Measurements from ENCODE around the gene PNMA1. TPM values are rescaled to one million over a fixed set of nuclear protein-coding genes. Genes with fewer than 3 reads are reported as not detected.

PNMA1 gene
- total RNA-seq, 1 donor from 2014 or later, result 23.6 TPM

DNA sequence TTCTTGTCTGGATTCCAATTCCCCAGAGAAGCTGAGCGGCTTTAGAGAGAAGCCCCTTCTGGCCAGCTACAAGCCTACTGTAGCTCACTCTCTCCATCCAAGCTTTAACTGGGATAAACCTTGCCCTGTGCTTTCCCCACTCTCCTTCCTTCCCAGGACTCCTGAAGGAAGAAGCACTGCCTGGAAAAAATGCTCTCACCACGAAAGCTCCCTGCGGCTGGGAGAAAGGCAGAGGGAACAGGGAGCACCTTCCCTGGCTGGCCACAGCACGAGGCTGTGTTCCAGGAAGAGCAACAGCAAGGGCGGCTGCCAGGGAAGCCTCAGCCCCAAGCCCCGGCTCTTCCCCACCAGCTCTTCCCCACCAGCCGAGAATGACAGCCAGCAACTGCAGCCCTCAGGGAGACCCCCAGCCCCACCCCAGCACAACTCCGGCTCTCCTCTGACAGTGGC, 40.8 kb upstream of the PNMA1 start:
- TF ChIP-seq, protein P1, sequence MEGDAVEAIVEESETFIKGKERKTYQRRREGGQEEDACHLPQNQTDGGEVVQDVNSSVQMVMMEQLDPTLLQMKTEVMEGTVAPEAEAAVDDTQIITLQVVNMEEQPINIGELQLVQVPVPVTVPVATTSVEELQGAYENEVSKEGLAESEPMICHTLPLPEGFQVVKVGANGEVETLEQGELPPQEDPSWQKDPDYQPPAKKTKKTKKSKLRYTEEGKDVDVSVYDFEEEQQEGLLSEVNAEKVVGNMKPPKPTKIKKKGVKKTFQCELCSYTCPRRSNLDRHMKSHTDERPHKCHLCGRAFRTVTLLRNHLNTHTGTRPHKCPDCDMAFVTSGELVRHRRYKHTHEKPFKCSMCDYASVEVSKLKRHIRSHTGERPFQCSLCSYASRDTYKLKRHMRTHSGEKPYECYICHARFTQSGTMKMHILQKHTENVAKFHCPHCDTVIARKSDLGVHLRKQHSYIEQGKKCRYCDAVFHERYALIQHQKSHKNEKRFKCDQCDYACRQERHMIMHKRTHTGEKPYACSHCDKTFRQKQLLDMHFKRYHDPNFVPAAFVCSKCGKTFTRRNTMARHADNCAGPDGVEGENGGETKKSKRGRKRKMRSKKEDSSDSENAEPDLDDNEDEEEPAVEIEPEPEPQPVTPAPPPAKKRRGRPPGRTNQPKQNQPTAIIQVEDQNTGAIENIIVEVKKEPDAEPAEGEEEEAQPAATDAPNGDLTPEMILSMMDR (conservative IDR thresholded peaks at IDR 0.05; ENCODE audit: low read depth, low read length), result no peak
- H3K4me3 ChIP-seq (ENCODE audit: low read depth, low read length), result peak overlapping the region; percentile 26
- no peak for DNase-seq (ENCODE audit: low read depth)

DNA sequence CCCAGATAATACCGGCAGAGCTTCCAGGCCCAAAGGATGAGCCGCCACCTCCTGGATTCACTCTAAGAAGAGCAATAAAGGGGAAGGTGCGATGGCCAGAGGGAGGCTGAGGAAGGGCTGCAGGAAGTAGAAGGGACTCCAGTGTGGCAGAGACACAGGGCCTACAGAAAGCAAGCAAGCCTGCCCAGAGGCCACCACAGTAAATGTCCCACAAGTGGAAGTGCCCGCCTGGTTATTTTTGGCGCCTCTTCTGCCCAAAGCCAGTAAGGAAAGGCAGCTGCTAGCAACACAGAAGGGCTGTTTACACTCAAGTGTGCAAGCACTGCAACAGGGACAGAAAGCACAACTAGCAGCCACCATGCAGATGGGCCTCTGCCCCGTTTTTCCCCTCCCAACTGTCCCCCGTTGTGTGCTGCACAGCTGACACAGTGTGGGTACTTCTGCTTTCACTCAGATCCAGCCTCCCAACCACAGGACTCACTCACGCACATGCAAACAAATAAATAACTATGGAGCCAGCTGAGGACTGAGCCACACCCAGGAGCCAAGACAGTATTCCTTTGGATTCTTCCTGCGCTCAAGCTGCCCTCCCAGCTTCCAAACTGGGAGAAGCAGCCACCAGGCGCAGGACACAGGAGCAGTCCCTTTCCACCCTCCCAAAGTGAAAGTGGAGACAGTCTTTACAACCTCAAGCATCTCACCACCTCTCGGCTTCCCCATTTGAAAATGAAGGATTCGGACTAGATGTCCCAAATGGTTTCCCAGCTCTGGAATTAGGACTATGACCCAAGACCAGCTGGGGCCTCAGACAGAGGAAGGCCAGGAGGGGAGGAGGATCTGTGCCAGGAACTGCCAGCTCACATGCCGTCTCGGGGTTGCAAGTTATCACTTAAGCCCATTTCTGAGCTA, 40.0 kb upstream of the PNMA1 start:
- TF ChIP-seq, protein P1 (conservative IDR thresholded peaks at IDR 0.05; ENCODE audit: low read depth, low read length), result no peak
- no peak for DNase-seq (ENCODE audit: low read depth)
- H3K4me3 ChIP-seq (ENCODE audit: low read depth, low read length), result peak overlapping the region; percentile 26

DNA sequence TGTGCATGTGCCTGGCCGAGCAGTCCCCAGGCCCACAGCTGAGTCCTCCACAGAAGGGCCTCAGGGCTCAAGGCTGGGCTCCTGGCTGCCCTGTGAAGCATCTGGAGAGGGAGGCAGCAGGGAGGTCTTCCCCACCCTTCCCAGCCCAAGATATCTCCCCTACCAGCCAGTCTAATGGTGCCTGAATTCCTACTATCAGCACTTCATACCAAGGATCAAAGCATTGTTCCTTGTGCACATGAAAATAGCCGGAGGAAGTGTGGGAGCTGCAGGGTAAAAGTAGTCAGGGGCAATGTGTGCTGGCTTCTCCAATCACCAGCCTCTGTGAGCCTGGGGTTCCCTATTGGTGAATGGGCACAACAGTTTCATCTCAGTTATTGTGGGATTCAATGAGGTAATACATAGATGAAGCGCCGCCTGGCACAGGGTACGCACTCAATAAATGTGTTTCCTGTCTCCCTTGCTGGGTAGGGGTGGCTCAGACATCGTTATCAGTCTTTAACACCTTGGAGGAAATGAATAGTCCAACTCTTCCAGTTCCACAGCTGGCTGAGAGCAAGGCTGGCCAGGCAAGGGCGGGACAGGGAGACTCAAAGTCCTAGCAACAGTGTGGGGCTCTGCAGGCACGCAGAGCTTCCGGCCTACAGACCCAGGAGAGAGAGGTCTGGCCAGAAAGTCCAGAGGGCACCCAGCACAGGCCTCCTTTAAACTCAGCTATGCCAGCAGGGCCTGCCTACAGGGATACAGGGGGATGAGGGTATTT, 39.1 kb upstream of the PNMA1 start:
- TF ChIP-seq, protein P1 (conservative IDR thresholded peaks at IDR 0.05; ENCODE audit: low read depth, low read length), result no peak
- no peak overlapping the region for H3K4me3 ChIP-seq (ENCODE audit: low read depth, low read length)
- DNase-seq (ENCODE audit: low read depth), result no peak

DNA sequence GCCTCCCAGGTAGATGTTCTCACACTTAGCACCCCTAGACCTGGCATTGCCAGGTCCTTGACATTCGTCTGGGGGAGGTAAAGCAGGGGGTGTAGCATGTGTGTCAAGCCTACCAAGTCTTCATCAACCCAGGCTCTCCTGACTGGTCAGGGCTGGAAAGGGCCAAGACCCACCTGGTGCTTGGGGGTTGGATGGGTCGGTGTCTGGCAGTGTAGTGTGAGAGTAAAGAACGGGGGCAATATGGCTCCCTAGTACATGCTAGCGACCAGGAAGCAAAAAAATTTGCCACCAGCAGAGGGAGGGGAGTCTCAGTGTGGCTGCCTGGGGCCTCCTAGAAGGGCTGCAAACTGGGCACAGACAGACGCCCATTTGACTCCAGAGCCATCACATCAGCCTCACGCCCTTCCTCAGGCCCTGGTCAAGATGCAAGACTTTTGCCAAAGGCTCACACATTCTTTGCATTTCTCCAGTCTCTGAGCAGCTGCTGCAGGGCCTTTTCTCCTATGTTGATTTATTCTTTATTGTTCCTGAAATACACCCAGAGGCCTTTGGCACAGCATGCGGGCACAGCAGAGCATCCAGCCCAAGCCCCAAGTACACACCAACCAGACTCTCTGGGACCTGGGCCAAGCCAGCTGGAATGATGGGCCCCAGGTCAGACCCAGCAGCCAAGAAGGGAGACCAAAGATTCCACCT, 38.3 kb upstream of the PNMA1 start:
- DNase-seq (ENCODE audit: low read depth), result no peak
- TF ChIP-seq, protein P1 (conservative IDR thresholded peaks at IDR 0.05; ENCODE audit: low read depth, low read length), result peak; percentile 45
- H3K4me3 ChIP-seq (ENCODE audit: low read depth, low read length), result no peak overlapping the region

DNA sequence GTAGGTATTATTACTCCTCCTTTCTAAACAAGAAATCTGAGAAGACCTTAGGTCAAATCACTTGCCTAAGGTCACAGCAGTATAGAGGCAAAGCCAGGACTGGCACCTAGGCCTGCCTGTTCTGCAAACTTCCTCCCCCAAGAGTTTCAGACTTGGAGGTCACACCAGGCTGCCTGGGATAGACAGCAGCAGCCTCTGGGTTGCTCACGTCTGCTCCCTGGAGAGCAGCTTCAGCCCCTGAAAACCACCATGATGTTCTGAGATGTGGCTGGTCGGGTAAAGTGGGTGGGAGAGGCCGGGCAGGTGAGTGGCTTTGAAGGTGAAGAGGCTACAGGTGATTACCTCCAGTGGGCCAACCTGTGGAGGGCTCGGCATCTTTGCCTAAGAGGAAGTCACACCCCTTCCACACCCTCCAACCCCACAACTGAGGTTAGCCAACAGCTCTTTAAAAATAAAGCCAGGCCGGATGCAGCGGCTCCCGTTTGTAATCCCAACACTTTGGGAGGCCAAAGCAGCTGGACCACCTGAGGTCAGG, 37.0 kb upstream of the PNMA1 start:
- DNase-seq (ENCODE audit: low read depth), result no peak
- TF ChIP-seq, protein P1 (conservative IDR thresholded peaks at IDR 0.05; ENCODE audit: low read depth, low read length), result no peak
- no peak overlapping the region for H3K4me3 ChIP-seq (ENCODE audit: low read depth, low read length)

DNA sequence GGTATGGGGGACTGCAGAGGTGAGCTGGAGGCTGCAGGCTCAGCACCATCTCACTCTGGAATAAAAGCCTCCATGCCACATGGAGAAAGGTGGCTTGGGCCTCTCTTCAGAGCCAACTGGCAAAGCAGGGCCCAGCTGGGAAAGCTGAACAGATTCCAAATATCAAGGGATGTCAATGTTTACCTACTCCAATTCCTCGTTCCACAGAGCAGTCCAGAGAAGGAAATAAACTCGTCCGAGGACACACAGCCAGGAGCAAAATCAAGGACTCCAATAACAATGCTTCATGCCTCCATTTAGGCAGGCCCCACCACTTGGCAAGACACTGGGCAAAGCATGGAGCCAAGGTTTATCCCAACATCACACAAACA, 36.3 kb upstream of the PNMA1 start:
- DNase-seq (ENCODE audit: low read depth), result no peak
- no peak overlapping the region for H3K4me3 ChIP-seq (ENCODE audit: low read depth, low read length)
- TF ChIP-seq, protein P1 (conservative IDR thresholded peaks at IDR 0.05; ENCODE audit: low read depth, low read length), result no peak
